HG02973 (cell line): ENCODE measurements around the gene TCEA2.

Source experiments
- ATAC-seq: cut with Tn5 transposase; IDR thresholded peaks from one replicate; pipeline ENCODE4 v1.9.1; 2021; ENCODE audit warnings: moderate library complexity; ENCODE audit not compliant: unreplicated experiment

The TCEA2 gene

GRCh38 chr20:64090165-64090564 lies 27.2 kb downstream of the TCEA2 start:
- ATAC-seq = no peak

GRCh38 chr20:64091340-64091739 lies 28.3 kb downstream of the TCEA2 start:
- ATAC-seq = no peak

GRCh38 chr20:64091770-64092169 lies 28.8 kb downstream of the TCEA2 start:
- no peak for ATAC-seq

- no peak for ATAC-seq
Measured at GRCh38 chr20:64092258-64093012, 29.4 kb downstream of the TCEA2 start.

- no peak for ATAC-seq
Measured at GRCh38 chr20:64093013-64093503, 30.1 kb downstream of the TCEA2 start.

- no peak for ATAC-seq
Measured at GRCh38 chr20:64095455-64095854, 32.5 kb downstream of the TCEA2 start.

GRCh38 chr20:64095927-64096326 lies 32.9 kb downstream of the TCEA2 start:
- no peak for ATAC-seq

DNA sequence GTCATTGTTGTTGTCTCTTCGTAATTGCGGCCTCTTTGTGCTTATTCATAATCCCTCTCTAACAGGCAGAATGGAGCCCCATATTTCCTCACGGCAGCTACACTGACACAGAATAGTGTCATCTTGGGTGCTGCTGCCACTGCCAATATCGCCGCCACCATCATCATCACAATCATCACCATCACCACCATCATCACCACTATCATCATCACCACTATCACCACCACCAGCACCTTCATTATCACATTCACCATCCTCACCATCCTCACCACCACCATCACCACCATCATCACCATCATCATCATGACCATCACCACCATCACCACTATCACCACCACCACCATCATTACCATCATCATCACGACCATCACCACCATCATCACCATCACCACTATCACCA lies 33.5 kb downstream of the TCEA2 start:
- no peak for ATAC-seq

DNA sequence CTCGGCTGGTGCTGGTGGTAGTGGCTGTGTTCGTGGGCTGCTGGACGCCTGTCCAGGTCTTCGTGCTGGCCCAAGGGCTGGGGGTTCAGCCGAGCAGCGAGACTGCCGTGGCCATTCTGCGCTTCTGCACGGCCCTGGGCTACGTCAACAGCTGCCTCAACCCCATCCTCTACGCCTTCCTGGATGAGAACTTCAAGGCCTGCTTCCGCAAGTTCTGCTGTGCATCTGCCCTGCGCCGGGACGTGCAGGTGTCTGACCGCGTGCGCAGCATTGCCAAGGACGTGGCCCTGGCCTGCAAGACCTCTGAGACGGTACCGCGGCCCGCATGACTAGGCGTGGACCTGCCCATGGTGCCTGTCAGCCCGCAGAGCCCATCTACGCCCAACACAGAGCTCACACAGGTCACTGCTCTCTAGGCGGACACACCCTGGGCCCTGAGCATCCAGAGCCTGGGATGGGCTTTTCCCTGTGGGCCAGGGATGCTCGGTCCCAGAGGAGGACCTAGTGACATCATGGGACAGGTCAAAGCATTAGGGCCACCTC lies 35.5 kb downstream of the TCEA2 start:
- no peak for ATAC-seq

DNA sequence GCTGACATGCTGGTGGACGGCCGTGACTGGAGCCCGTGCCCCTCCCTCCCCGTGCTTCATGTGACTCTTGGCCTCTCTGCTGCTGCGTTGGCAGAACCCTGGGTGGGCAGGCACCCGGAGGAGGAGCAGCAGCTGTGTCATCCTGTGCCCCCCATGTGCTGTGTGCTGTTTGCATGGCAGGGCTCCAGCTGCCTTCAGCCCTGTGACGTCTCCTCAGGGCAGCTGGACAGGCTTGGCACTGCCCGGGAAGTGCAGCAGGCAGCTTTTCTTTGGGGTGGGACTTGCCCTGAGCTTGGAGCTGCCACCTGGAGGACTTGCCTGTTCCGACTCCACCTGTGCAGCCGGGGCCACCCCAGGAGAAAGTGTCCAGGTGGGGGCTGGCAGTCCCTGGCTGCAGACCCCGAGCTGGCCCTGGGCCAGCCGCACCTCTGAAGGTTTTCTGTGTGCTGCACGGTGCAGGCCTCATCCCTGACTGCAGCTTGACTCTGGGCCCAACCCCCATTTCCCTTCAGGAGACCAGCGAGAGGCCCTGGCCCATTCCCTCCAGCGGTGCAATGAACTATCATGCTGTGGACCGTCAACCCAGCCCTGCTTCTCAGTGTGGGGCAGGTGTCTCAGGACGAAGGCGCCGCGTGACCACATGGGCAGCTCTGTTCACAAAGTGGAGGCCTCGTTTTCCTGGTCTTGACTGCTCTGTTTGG lies 36.2 kb downstream of the TCEA2 start:
- ATAC-seq = no peak

DNA sequence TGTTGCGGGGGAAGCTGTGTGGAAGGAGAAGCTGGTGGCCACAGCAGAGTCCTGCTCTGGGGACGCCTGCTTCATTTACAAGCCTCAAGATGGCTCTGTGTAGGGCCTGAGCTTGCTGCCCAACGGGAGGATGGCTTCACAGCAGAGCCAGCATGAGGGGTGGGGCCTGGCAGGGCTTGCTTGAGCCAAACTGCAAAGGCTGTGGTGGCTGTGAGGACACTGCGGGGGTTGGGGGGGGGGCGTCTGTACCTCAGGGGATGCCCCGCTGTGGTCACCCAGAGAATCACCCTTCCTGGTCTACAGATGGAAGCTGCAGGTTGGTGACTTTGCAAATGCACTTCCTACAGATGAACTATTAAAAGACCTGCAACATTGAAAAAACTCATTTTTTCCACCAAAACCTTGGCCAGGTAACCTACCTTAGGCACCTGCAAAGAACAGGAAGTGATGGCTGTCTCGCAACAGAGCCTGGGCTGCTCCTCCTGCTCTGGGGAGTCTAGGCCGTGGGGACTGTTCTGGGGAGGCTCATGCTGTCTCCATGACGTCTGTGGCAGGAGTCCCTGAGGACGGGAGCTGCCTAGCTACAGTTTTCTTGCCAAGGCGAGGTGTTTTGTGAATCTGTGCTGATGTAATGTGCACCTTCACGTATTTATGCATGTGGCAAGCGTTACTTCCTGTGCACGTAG lies 37.0 kb downstream of the TCEA2 start:
- ATAC-seq = no peak

GRCh38 chr20:64100566-64100888 lies 37.5 kb downstream of the TCEA2 start:
- no peak for ATAC-seq

- ATAC-seq = no peak
Measured at GRCh38 chr20:64100946-64101688, 38.1 kb downstream of the TCEA2 start.

- no peak for ATAC-seq
Measured at GRCh38 chr20:64101731-64102621, 39.0 kb downstream of the TCEA2 start.

GRCh38 chr20:64102647-64103354 lies 39.8 kb downstream of the TCEA2 start:
- ATAC-seq = no peak

- ATAC-seq = no peak
Measured at GRCh38 chr20:64103871-64104666, 41.1 kb downstream of the TCEA2 start.

DNA sequence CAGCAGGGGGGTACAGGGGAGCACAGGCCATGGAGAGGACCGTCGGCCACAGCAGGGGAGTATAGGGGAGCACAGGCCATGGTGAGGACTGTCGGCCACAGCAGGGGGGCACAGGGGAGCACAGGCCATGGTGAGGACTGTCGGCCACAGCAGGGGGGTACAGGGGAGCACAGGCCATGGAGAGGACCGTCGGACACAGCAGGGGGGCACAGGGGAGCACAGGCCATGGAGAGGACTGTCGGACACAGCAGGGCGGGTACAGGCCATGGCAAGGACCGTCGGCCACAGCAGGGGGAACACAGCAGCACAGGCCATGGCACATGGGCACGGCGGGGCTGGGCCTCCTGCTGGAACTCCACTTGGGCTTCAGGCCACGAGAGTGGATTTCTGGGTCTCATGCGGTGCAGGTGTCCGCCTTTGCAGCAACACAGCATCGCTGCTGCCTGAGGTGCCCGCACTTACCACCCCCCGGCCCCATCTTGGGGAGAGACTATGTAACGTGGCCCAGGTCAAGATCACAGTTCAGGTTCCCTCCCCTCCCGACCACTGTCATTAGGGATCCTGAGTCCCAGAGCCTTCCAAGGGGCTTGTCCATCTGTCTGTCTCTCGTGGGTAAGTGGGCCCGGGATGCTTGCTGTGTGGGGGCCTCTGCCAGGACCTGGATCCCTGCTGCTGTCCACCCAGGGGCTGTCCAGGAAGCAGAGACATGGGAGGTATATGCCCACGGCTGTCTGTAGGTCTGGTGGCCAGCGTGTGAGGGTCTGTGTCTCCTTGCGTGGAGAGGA lies 41.9 kb downstream of the TCEA2 start:
- ATAC-seq = no peak
